Measurements from ENCODE around the gene TMEM108. TPM values are rescaled to one million over a fixed set of nuclear protein-coding genes. Genes with fewer than 3 reads are reported as not detected.

The TMEM108 gene
- total and polyA plus RNA-seq, 10 of the 15 experiments (the other 5 are each of a cell fraction or from before 2014, with no cell fraction given), result 0.02 to 0.58 (median 0.12) TPM; not detected in 5

- Histone ChIP-seq H3K79me2 (ENCODE audit: control insufficient read depth, insufficient read depth, low read length) (no peaks in the 10 kb centered on the region), H2AFZ (ENCODE audit: control insufficient read depth, low read depth, low read length) (no peak overlapping the region), H3K9me3 (replicated peaks; ENCODE audit: control insufficient read depth, insufficient read depth, low read length) (no peaks in the 10 kb centered on the region), H3K27ac (ENCODE audit: control insufficient read depth, insufficient read depth) (no peak overlapping the region), H3K36me3 (ENCODE audit: control insufficient read depth in 2 of 2, insufficient read depth in 2 of 2, low read length in 1 of 2) (no peaks in the 10 kb centered on the region), H3K4me1 (ENCODE audit: control insufficient read depth, insufficient read depth, low read length) (no peaks in the 10 kb centered on the region), H3K4me3 (no peak overlapping the region), H3K27me3 (replicated peaks in 1 of 2; ENCODE audit: control insufficient read depth in 2 of 2, insufficient read depth in 2 of 2, low read length in 1 of 2) (peaks cover 0 to 4% of the 10 kb centered on the region in 2 experiments; a peak in 1 of 4 replicates), H3K4me2 (ENCODE audit: control insufficient read depth, insufficient read depth) (no peak overlapping the region), H3K9ac (ENCODE audit: control insufficient read depth, insufficient read depth, low read length) (no peak overlapping the region), H4K20me1 (ENCODE audit: control insufficient read depth, insufficient read depth) (no peaks in the 10 kb centered on the region)
- ChIA-PET CTCF (no interaction called here), SMC1A (ENCODE audit: uncharacterized antibody, unreplicated experiment) (no interaction called here), RAD21 (ENCODE audit: unreplicated experiment) (no interaction called here), POLR2A (no interaction called here)
- FAIRE-seq (no peak), DNase-seq (ENCODE audit: low read depth, low spot score) (no peak), ATAC-seq (no peak)
- WGBS (ENCODE audit: insufficient coverage, insufficient replicate concordance, low lambda C conversion rate, missing lambda C conversion rate), result 45% methylated on average over 7 of the region's 7 CpGs
- no TSS peak for BruUV-seq (replicated peaks)
- TF ChIP-seq MTA3 (IDR thresholded peaks at IDR 0.05; ENCODE audit: borderline replicate concordance, low read length) (no peak), NBN (IDR thresholded peaks at IDR 0.05) (no peak), ZNF622 (IDR thresholded peaks at IDR 0.05) (no peak)
- intact Hi-C loops (cut with micrococcal nuclease; ENCODE audit: unreplicated experiment), result no loop called here
- in situ Hi-C loops (cut with MboI), result no loop called here
Observed at GRCh38 chr3:133418361-133418760, 380.2 kb downstream of the TMEM108 start.

GRCh38 chr3:133419151-133419909, 381.1 kb downstream of the TMEM108 start:
- Histone ChIP-seq H3K9me3 (replicated peaks; ENCODE audit: control insufficient read depth, insufficient read depth, low read length) (no peaks in the 10 kb centered on the region), H4K20me1 (ENCODE audit: control insufficient read depth, insufficient read depth) (no peaks in the 10 kb centered on the region), H3K36me3 (ENCODE audit: control insufficient read depth in 2 of 2, insufficient read depth in 2 of 2, low read length in 1 of 2) (no peaks in the 10 kb centered on the region), H3K4me3 (no peak overlapping the region), H2AFZ (ENCODE audit: control insufficient read depth, low read depth, low read length) (no peak overlapping the region), H3K27ac (ENCODE audit: control insufficient read depth, insufficient read depth) (no peak overlapping the region), H3K79me2 (ENCODE audit: control insufficient read depth, insufficient read depth, low read length) (no peaks in the 10 kb centered on the region), H3K27me3 (replicated peaks in 1 of 2; ENCODE audit: control insufficient read depth in 2 of 2, insufficient read depth in 2 of 2, low read length in 1 of 2) (peaks cover 0 to 4% of the 10 kb centered on the region in 2 experiments; a peak in 1 of 4 replicates), H3K9ac (ENCODE audit: control insufficient read depth, insufficient read depth, low read length) (no peak overlapping the region), H3K4me1 (ENCODE audit: control insufficient read depth, insufficient read depth, low read length) (peaks cover 2% of the 10 kb centered on the region; the same call in 1 of the 2 replicates), H3K4me2 (ENCODE audit: control insufficient read depth, insufficient read depth) (no peak overlapping the region)
- RAD21 ChIA-PET (ENCODE audit: unreplicated experiment), result no interaction called here
- no peak for DNase-seq (ENCODE audit: low read depth, low spot score)
- SMC1A ChIA-PET (ENCODE audit: uncharacterized antibody, unreplicated experiment), result no interaction called here
- CTCF ChIA-PET, result no interaction called here
- TF ChIP-seq CBFB (IDR thresholded peaks at IDR 0.05; ENCODE audit: low read depth) (no peak), ATF7 (IDR thresholded peaks at IDR 0.05; ENCODE audit: low read depth) (no peak), BHLHE40 (IDR thresholded peaks at IDR 0.05; ENCODE audit: borderline replicate concordance in 1 of 2, low read depth in 2 of 2, low read length in 1 of 2) (no peak), CHD4 (IDR thresholded peaks at IDR 0.05) (no peak), SREBF2 (IDR thresholded peaks at IDR 0.05; ENCODE audit: low read length) (no peak), NFXL1 (IDR thresholded peaks at IDR 0.05; ENCODE audit: borderline replicate concordance) (no peak), RAD21 (IDR thresholded peaks at IDR 0.05; ENCODE audit: insufficient read depth, low read depth, low read length) (no peak), CREM (IDR thresholded peaks at IDR 0.05; ENCODE audit: low read depth) (no peak), POLR2A (IDR thresholded peaks at IDR 0.05; ENCODE audit: low read depth, low read length) (no peak)
- no peak for ATAC-seq
- in situ Hi-C loops (cut with MboI) (no loop called here), intact Hi-C loops (cut with micrococcal nuclease; ENCODE audit: unreplicated experiment) (no loop called here)
- POLR2A ChIA-PET, result no interaction called here
- WGBS (ENCODE audit: insufficient coverage, insufficient replicate concordance, low lambda C conversion rate, missing lambda C conversion rate), result 64% methylated on average over 15 of the region's 15 CpGs
- BruUV-seq (replicated peaks), result no TSS peak
- no peak for FAIRE-seq

All from GM12878 (cell line).